ENCODE measurements around the gene MZB1. TPM values are rescaled to one million over a fixed set of nuclear protein-coding genes. Genes with fewer than 3 reads are reported as not detected.

The MZB1 gene
- 0.58 TPM for total RNA-seq
- long read RNA-seq, result 0 reads

GRCh38 chr5:139389701-139390638 lies at the start of gene MZB1:
MZB1 (minus strand) TSS chr5:139389913; CDS start chr5:139389856, 57 bp downstream.
- Histone ChIP-seq H3K27ac (replicated peaks) (peak within 1 kb of the TSS; percentile 96), H3K4me1 (peaks cover 74% of the 10 kb centered on the region), H3K4me3 (peak within 1 kb of the TSS; percentile 77), H3K27me3 (ENCODE audit: low read depth) (no peaks in the 10 kb centered on the region), H3K9me3 (replicated peaks) (no peaks in the 10 kb centered on the region), H3K36me3 (peaks cover 10% of the 10 kb centered on the region)
- TF ChIP-seq CTCF (IDR thresholded peaks at IDR 0.05; ENCODE audit: borderline replicate concordance), result no peak
- DNase-seq, result no peak
- intact Hi-C loops (cut with micrococcal nuclease), result no loop called here

- Histone ChIP-seq H3K27ac (replicated peaks) (peak within 1 kb of the TSS; percentile 95), H3K9me3 (replicated peaks) (no peaks in the 10 kb centered on the region), H3K27me3 (ENCODE audit: low read depth) (no peaks in the 10 kb centered on the region), H3K36me3 (peaks cover 32% of the 10 kb centered on the region), H3K4me1 (peaks cover 17% of the 10 kb centered on the region), H3K4me3 (peak within 1 kb of the TSS; percentile 81)
- intact Hi-C loops (cut with micrococcal nuclease), result no loop called here
- peak; percentile 96 for DNase-seq
- TF ChIP-seq CTCF (IDR thresholded peaks at IDR 0.05; ENCODE audit: borderline replicate concordance), result no peak
These were observed 49.5 kb upstream of the MZB1 start, which contains the start of gene DNAJC18 for GRCh38 chr5:139439013-139439903. DNAJC18 (minus strand) TSS chr5:139439525; CDS start chr5:139439445, 80 bp downstream.

- Histone ChIP-seq H3K27ac (replicated peaks) (peak overlapping the region; percentile 95), H3K36me3 (peaks cover 38% of the 10 kb centered on the region), H3K27me3 (ENCODE audit: low read depth) (no peaks in the 10 kb centered on the region), H3K4me1 (peaks cover 17% of the 10 kb centered on the region), H3K4me3 (peak overlapping the region; percentile 81), H3K9me3 (replicated peaks) (no peaks in the 10 kb centered on the region)
- TF ChIP-seq CTCF (IDR thresholded peaks at IDR 0.05; ENCODE audit: borderline replicate concordance), result no peak
- no peak for DNase-seq
- intact Hi-C loops (cut with micrococcal nuclease), result no loop called here
These were observed 48.9 kb upstream of the MZB1 start for GRCh38 chr5:139438707-139439012.

- no peak for TF ChIP-seq CTCF (IDR thresholded peaks at IDR 0.05; ENCODE audit: borderline replicate concordance)
- intact Hi-C loops (cut with micrococcal nuclease), result no loop called here
- Histone ChIP-seq H3K36me3 (peaks cover 51% of the 10 kb centered on the region), H3K9me3 (replicated peaks) (no peaks in the 10 kb centered on the region), H3K27ac (replicated peaks) (no peak overlapping the region), H3K27me3 (ENCODE audit: low read depth) (no peaks in the 10 kb centered on the region), H3K4me3 (no peak overlapping the region), H3K4me1 (peaks cover 17% of the 10 kb centered on the region)
- no peak for DNase-seq
These were observed 46.0 kb upstream of the MZB1 start for GRCh38 chr5:139435676-139436075.

- H3K36me3 ChIP-seq, result peaks cover 69% of the 10 kb centered on the region
- H3K27me3 ChIP-seq (ENCODE audit: low read depth), result no peaks in the 10 kb centered on the region
- no peak overlapping the region for H3K4me3 ChIP-seq
- no peak overlapping the region for H3K27ac ChIP-seq (replicated peaks)
- no peaks in the 10 kb centered on the region for H3K4me1 ChIP-seq
- H3K9me3 ChIP-seq (replicated peaks), result no peaks in the 10 kb centered on the region
- no peak for TF ChIP-seq CTCF (IDR thresholded peaks at IDR 0.05; ENCODE audit: borderline replicate concordance)
- no peak for DNase-seq
- intact Hi-C loops (cut with micrococcal nuclease), result no loop called here
These were observed 42.0 kb upstream of the MZB1 start for GRCh38 chr5:139431706-139432105.

Data from left ventricle myocardium inferior (tissue), 1 donor.